HL-60 (cell line): Measurements from ENCODE around the gene CCL14.

Experiments used
- GABPA ChIP-seq: IDR thresholded peaks from 2 replicates; pipeline ENCODE4 v1.6.1; 2012; ENCODE audit warnings: low read depth
- POLR2AphosphoS5 ChIP-seq: IDR thresholded peaks from 2 replicates; pipeline ENCODE4 v1.6.1; 2012; ENCODE audit warnings: low read depth
- TF ChIP-seq, protein P1 (sequence below): IDR thresholded peaks from one replicate; pipeline ENCODE4 v1.5.1; 2011; ENCODE audit warnings: low read length, control low read depth, inconsistent platforms; ENCODE audit not compliant: insufficient read depth
- TF ChIP-seq, protein P2 (sequence below): IDR thresholded peaks from 2 replicates; pipeline ENCODE4 v1.6.1; 2012; ENCODE audit warnings: low read depth; ENCODE audit not compliant: insufficient replicate concordance

DNA sequence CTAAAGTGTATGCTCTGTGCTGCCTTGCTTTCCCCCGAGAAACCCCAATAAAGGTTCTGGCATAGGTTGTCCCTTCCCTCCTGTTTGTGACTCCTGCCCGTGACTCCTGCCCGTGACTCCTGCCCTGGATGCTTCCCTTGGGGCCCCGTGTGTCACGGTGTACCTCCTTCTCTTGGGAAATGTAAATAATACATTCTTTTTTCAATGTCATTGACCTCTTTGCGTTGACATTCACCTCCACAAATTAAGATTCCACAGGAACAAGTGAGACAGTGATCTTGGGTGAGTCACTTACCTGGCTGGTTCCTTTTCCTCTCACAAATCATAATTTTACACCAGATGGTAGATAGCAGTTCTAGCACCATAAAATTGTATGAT lies 14.2 kb upstream of the CCL14 start:
- TF ChIP-seq POLR2AphosphoS5 (no peak), GABPA (no peak)
- TF ChIP-seq, protein P1, sequence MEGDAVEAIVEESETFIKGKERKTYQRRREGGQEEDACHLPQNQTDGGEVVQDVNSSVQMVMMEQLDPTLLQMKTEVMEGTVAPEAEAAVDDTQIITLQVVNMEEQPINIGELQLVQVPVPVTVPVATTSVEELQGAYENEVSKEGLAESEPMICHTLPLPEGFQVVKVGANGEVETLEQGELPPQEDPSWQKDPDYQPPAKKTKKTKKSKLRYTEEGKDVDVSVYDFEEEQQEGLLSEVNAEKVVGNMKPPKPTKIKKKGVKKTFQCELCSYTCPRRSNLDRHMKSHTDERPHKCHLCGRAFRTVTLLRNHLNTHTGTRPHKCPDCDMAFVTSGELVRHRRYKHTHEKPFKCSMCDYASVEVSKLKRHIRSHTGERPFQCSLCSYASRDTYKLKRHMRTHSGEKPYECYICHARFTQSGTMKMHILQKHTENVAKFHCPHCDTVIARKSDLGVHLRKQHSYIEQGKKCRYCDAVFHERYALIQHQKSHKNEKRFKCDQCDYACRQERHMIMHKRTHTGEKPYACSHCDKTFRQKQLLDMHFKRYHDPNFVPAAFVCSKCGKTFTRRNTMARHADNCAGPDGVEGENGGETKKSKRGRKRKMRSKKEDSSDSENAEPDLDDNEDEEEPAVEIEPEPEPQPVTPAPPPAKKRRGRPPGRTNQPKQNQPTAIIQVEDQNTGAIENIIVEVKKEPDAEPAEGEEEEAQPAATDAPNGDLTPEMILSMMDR: no peak
- TF ChIP-seq, protein P2, sequence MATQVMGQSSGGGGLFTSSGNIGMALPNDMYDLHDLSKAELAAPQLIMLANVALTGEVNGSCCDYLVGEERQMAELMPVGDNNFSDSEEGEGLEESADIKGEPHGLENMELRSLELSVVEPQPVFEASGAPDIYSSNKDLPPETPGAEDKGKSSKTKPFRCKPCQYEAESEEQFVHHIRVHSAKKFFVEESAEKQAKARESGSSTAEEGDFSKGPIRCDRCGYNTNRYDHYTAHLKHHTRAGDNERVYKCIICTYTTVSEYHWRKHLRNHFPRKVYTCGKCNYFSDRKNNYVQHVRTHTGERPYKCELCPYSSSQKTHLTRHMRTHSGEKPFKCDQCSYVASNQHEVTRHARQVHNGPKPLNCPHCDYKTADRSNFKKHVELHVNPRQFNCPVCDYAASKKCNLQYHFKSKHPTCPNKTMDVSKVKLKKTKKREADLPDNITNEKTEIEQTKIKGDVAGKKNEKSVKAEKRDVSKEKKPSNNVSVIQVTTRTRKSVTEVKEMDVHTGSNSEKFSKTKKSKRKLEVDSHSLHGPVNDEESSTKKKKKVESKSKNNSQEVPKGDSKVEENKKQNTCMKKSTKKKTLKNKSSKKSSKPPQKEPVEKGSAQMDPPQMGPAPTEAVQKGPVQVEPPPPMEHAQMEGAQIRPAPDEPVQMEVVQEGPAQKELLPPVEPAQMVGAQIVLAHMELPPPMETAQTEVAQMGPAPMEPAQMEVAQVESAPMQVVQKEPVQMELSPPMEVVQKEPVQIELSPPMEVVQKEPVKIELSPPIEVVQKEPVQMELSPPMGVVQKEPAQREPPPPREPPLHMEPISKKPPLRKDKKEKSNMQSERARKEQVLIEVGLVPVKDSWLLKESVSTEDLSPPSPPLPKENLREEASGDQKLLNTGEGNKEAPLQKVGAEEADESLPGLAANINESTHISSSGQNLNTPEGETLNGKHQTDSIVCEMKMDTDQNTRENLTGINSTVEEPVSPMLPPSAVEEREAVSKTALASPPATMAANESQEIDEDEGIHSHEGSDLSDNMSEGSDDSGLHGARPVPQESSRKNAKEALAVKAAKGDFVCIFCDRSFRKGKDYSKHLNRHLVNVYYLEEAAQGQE: no peak
